Sigmoid colon (tissue), 4 donors: Measurements from ENCODE around the gene CERS6.

ENCODE experiments used
- CTCF ChIP-seq, 4 experiments: fragments of 450-650 bp in 3 of 4; fragments of 200-600 bp in 1 of 4; IDR thresholded peaks; one replicate each; pipeline ENCODE4 v1.5.1; 2016 to 2019; ENCODE audit warnings: antibody characterized with exemption in 4 of 4, mild to moderate bottlenecking in 3 of 4, moderate library complexity in 2 of 4
- EP300 ChIP-seq, 4 donors: sonication (generic); formaldehyde crosslinking; IDR thresholded peaks; one replicate each; pipeline ENCODE4 v1.6.1; 2017; ENCODE audit warnings: antibody characterized with exemption in 4 of 4
- POLR2A ChIP-seq, 2 donors: fragments of 450-650 bp; IDR thresholded peaks; one replicate each; pipeline ENCODE4 v1.6.1; 2016; ENCODE audit warnings: antibody characterized with exemption in 2 of 2, mild to moderate bottlenecking in 2 of 2, moderate library complexity in 2 of 2
- POLR2AphosphoS5 ChIP-seq, 4 donors: sonication (generic); formaldehyde crosslinking; IDR thresholded peaks; one replicate each; pipeline ENCODE4 v1.6.1; 2017; ENCODE audit warnings: antibody characterized with exemption in 4 of 4

- TF ChIP-seq EP300 (IDR thresholded peaks at IDR 0.05) (no peak), CTCF (IDR thresholded peaks at IDR 0.05) (no peak), POLR2A (IDR thresholded peaks at IDR 0.05) (no peak), POLR2AphosphoS5 (IDR thresholded peaks at IDR 0.05) (no peak)
Measured at GRCh38 chr2:168666339-168666738, 210.3 kb downstream of the CERS6 start.
